Measurements from ENCODE around the gene ZDHHC18.

- TF ChIP-seq EZH2 (IDR thresholded peaks at IDR 0.05; ENCODE audit: insufficient read depth, poor library complexity, severe bottlenecking) (no peak), EZH2phosphoT487 (IDR thresholded peaks at IDR 0.05; ENCODE audit: insufficient read depth, low read depth) (no peak)
These were observed 31.1 kb downstream of the ZDHHC18 start for GRCh38 chr1:26857473-26858060.
